Activated CD4-positive, CD25-positive, alpha-beta regulatory T cell treated with anti-CD3 and anti-CD28 coated beads, Interleukin-2, amount 50 U/mL, for 24 hours (primary cell): ENCODE data around the gene KRT85.
A peak's percentile ranks its signal among the peaks of the same experiment; 100 is the strongest.

Experiments used
- ATAC-seq, 2 donors: fragments of 150-1000 bp; cut with Tn5 transposase; one replicate each; pipeline ENCODE4 v1.10.0; 2021; ENCODE audit warnings: mild to moderate bottlenecking in 1 of 2, moderate library complexity in 1 of 2

The KRT85 gene

GRCh38 chr12:52364061-52364460 is 3.2 kb downstream of the KRT85 start:
- ATAC-seq = no peak

GRCh38 chr12:52363111-52363679 is 4.1 kb downstream of the KRT85 start:
- ATAC-seq = no peak

GRCh38 chr12:52362118-52362726 is 5.1 kb downstream of the KRT85 start:
- no peak for ATAC-seq

GRCh38 chr12:52361553-52361952 is 5.7 kb downstream of the KRT85 start:
- ATAC-seq = no peak

- ATAC-seq = no peak
Measured at GRCh38 chr12:52360663-52361271, 6.5 kb downstream of the KRT85 start.

GRCh38 chr12:52360106-52360662 is 7.1 kb downstream of the KRT85 start:
- no peak for ATAC-seq

- ATAC-seq = no peak
Measured at GRCh38 chr12:52359621-52360061, 7.6 kb downstream of the KRT85 start.

- ATAC-seq = peak; percentile 51 to 63
Measured at GRCh38 chr12:52358575-52359350, 8.5 kb downstream of the KRT85 start.

- no peak for ATAC-seq
Measured at GRCh38 chr12:52356762-52357580, 10.3 kb downstream of the KRT85 start.

GRCh38 chr12:52356031-52356761 is 11.1 kb downstream of the KRT85 start:
- no peak for ATAC-seq

- no peak for ATAC-seq
Measured at GRCh38 chr12:52355176-52355575, 12.1 kb downstream of the KRT85 start.

- ATAC-seq = no peak
Measured at GRCh38 chr12:52354200-52354599, 13.1 kb downstream of the KRT85 start.

- no peak for ATAC-seq
Measured at GRCh38 chr12:52353766-52354165, 13.5 kb downstream of the KRT85 start.

- no peak for ATAC-seq
Measured at GRCh38 chr12:52352951-52353350, 14.3 kb downstream of the KRT85 start.

GRCh38 chr12:52351196-52352059 is 15.9 kb downstream of the KRT85 start:
- ATAC-seq = peak; percentile 44 to 74

GRCh38 chr12:52350786-52351185 is 16.5 kb downstream of the KRT85 start:
- no peak for ATAC-seq

GRCh38 chr12:52350021-52350620 is 17.2 kb downstream of the KRT85 start:
- ATAC-seq = no peak

- ATAC-seq = peak; percentile 40 to 57
Measured at GRCh38 chr12:52349196-52349595, 18.1 kb downstream of the KRT85 start.

GRCh38 chr12:52347551-52348510 is 19.4 kb downstream of the KRT85 start:
- no peak for ATAC-seq
